Jurkat, Clone E6-1 (cell line): ENCODE data around the gene CLMN.
"Not testable (repeated sequence)": the region's sequence is repeated elsewhere in the genome, so short reads cannot be mapped to it uniquely, and the experiment has no call there.

ENCODE experiments used
- DNase-seq: peaks from one replicate; pipeline ENCODE4 v3.0.0-alpha.2; 2011; ENCODE audit warnings: low read depth, low spot score
- H3K4me3 ChIP-seq: 2 replicates; pipeline ENCODE4 v1.5.1; 2011; ENCODE audit warnings: mild to moderate bottlenecking, low read length, control low read depth, moderate library complexity

Gene CLMN

GRCh38 chr14:95192311-95192710, 127.4 kb downstream of the CLMN start:
- no peak overlapping the region for H3K4me3 ChIP-seq
- no peak for DNase-seq

- no peak for DNase-seq
- H3K4me3 ChIP-seq, result no peak overlapping the region
These were observed 128.1 kb downstream of the CLMN start for GRCh38 chr14:95191445-95192199.

GRCh38 chr14:95190857-95191256, 128.9 kb downstream of the CLMN start:
- no peak for DNase-seq
- H3K4me3 ChIP-seq, result no peak overlapping the region

GRCh38 chr14:95190346-95190840, 129.3 kb downstream of the CLMN start:
- no peak for DNase-seq
- H3K4me3 ChIP-seq, result no peak overlapping the region

DNA sequence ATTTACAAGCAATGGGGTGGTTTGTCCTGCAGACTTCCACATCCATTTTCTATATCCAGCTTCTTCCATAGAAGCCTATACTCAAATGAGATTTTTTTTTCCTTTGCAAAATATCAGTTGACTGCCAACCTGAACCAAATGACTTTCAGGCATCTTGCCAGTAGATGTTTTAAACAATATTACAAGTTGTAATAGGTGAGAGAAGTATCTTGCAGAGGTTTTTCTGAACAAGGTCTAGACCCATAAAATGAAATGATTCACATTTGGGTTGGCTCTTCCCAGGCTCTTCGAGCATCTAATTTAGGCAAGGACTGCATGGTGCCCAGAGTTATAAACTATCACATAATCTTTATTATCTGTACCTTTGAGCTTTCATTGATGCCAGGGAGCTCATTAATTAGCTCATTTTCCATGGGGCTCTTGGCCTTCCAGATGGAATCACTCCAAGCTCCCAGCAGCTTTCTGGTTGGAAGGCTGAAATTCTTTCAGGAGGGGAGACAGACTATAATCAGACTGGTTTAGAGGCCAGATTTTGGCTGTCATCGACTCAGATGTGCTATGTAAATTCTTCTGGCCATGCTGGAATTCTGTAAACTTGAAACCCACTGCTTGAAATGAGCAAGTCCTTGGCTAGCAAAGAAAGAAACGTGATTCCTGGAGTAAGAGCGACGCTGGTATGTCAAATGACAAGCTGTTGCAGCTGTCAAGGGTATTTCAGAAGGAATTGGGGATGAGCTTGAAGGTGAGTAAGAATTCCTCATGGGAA, 130.2 kb downstream of the CLMN start:
- DNase-seq, result no peak
- no peak overlapping the region for H3K4me3 ChIP-seq

DNA sequence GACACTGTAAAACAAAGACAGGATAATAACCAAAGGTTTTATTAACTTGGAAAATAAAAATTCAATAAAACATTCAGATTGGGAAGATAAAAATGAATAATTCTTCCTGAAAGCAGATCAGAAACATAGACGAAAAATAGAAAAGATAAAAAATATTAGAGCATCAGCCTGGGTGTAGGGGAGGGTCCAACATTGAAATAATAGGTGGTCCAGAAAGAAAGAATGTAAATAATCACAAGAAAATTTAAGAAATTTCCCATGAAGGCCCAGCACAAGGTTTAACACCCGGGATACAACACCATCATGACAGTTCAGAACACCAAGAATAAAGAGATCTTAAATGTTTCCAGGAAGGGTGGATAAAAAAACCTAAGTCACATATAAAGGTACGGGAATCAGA, 131.3 kb downstream of the CLMN start:
- H3K4me3 ChIP-seq, result no peak overlapping the region
- DNase-seq, result no peak

DNA sequence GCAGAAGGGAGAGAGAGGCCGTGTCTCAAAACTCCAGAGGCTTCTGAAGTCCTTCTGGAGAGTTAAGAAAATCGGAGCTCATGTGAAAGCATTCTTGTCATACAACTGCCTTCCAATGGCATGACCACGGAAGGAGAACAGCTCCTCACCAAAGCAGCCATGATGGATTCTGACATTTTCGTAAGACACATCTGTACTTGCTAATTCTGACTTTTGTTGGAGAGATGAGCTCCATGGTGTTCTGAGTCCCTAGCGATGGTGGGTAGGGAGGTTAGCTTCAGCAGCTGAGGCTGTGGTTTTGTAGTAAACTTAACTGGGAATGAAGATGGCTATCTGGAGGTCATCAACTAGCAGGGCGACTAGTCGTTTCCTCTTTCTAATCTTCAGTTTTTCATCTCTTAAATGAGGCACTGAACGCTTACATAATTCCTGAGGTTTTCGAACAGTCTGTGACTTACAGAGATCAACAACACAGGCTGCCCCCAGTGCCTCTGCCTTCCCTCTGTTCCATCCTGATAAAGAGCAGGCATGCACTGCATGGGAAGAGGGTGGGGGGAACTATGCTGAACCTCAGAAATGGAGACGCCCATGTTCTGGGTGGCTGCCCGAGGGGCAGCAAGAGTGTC, 133.8 kb downstream of the CLMN start:
- no peak overlapping the region for H3K4me3 ChIP-seq
- DNase-seq, result no peak

- no peak overlapping the region for H3K4me3 ChIP-seq
- DNase-seq, result no peak
These were observed 134.5 kb downstream of the CLMN start for GRCh38 chr14:95185033-95185766.

DNA sequence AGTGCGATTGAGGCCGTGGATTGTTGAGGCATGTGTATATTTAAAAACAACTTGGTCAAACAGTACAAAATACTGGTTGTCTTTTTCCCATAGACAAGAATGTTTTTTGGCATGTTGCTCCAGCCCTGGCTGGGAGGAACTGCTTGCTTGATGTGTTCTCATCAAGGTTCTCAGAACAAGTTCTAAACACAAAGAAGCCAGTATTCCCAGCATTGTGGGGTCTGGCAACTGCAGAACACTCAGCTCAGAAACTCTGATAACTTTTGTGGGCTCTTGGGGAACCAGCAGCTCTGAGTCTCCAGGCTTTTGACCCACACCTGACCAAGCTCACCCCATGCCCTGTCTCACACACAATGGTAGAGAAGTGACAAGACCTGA, 135.3 kb downstream of the CLMN start:
- H3K4me3 ChIP-seq, result no peak overlapping the region

GRCh38 chr14:95183532-95184412, 135.9 kb downstream of the CLMN start:
- DNase-seq, result no peak
- H3K4me3 ChIP-seq, result no peak overlapping the region

More for the DNA sequence above, 135.3 kb downstream of the CLMN start:
- no peak for DNase-seq

DNA sequence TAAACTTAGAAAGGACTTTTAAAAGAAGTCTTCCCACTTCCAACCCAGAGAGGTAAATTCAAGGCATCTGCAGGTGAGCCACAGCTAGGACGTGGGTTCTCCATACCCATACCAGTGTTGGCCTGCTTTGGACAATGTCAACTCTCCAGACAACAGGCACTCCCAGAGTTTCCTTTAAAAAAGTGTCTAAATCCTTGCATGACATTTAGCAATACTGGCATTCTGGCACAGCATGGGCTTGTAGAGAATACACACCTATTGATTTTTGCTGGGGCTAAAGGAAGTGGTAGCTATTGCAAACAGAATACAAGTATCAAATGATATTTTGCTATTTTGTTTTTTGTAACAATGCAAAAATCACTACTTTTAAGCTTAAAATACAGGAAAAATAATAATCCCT, 136.6 kb downstream of the CLMN start:
- no peak overlapping the region for H3K4me3 ChIP-seq
- DNase-seq, result no peak

DNA sequence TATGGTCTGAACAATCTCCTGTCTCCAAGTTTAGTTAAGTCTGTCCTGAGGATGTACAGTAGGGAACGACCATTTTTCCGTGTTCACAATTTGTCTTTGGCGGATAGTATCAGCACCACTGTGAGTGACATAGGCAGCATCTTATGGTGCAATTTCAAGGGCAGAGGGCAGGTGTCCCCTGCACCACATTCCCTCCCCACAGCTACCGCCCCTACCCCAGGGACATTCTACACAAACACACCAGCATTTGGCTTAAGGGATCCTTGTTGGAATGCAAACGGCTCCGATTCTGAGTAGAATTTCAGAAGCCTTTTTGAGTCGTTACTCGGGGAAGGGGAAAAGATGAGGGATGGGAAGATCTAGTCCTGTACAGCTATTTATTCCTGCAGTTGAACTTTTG, 137.3 kb downstream of the CLMN start:
- no peak for DNase-seq
- no peak overlapping the region for H3K4me3 ChIP-seq

- H3K4me3 ChIP-seq, result no peak overlapping the region
- no peak for DNase-seq
These were observed 138.6 kb downstream of the CLMN start for GRCh38 chr14:95180966-95181741.

DNA sequence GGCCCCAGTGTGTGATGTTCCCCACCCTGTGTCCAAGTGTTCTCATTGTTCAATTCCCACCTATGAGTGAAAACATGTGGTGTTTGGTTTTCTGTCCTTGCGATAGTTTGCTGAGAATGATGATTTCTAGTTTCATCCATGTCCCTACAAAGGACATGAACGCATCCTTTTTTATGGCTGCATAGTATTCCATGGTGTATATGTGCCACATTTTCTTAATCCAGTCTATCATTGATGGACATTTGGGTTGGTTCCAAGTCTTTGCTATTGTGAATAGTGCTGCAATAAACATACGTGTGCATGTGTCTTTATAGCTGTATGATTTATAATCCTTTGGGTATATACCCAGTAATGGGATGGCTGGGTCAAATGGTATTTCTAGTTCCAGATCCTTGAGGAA, 144.0 kb downstream of the CLMN start:
- not testable (repeated sequence) for DNase-seq, H3K4me3 ChIP-seq

- no peak for DNase-seq
- no peak overlapping the region for H3K4me3 ChIP-seq
These were observed 145.4 kb downstream of the CLMN start for GRCh38 chr14:95174184-95174792.

GRCh38 chr14:95173518-95173917, 146.2 kb downstream of the CLMN start:
- H3K4me3 ChIP-seq, result no peak overlapping the region
- DNase-seq, result no peak

GRCh38 chr14:95167177-95167576, 152.5 kb downstream of the CLMN start:
- DNase-seq, result no peak

More at GRCh38 chr14:95167177-95167576, 152.5 kb downstream of the CLMN start:
- H3K4me3 ChIP-seq, result no peak overlapping the region
